ENCODE data around the gene AJAP1.

- no peak for TF ChIP-seq SRY (CRISPR knock-in tag; IDR thresholded peaks at IDR 0.05)
- no peak for TF ChIP-seq ETV6 (CRISPR knock-in tag; conservative IDR thresholded peaks at IDR 0.05)
- no peak for TF ChIP-seq EP300 (IDR thresholded peaks at IDR 0.05; ENCODE audit: low read depth in 2 of 2, low read length in 2 of 2)
- no peak for TF ChIP-seq EP300 (CRISPR knock-in tag; IDR thresholded peaks at IDR 0.05; ENCODE audit: borderline replicate concordance)
- no peak for TF ChIP-seq THRA (CRISPR knock-in tag; IDR thresholded peaks at IDR 0.05; ENCODE audit: borderline replicate concordance)
- no peak for TF ChIP-seq ZNF333 (CRISPR knock-in tag; IDR thresholded peaks at IDR 0.05; ENCODE audit: borderline replicate concordance)
- no peak for TF ChIP-seq POLR2A (IDR thresholded peaks at IDR 0.05; ENCODE audit: insufficient read depth in 1 of 2, low read depth in 2 of 2, low read length in 2 of 2)
- TF ChIP-seq ZNF530 (CRISPR knock-in tag; IDR thresholded peaks at IDR 0.05; ENCODE audit: low read depth), result no peak
- no peak for TF ChIP-seq CTCF (CRISPR knock-in tag; IDR thresholded peaks at IDR 0.05)
- TF ChIP-seq ZNF512B (CRISPR knock-in tag; IDR thresholded peaks at IDR 0.05; ENCODE audit: borderline replicate concordance), result no peak
- no peak for TF ChIP-seq ADNP (CRISPR knock-in tag; IDR thresholded peaks at IDR 0.05)
- no peak for TF ChIP-seq EZH2 (conservative IDR thresholded peaks at IDR 0.05; ENCODE audit: low read depth, low read length)
Measured at GRCh38 chr1:4729090-4729471, 74.7 kb downstream of the AJAP1 start.
